ENCODE results near the gene ASB16. TPM values are rescaled to one million over a fixed set of nuclear protein-coding genes. Genes with fewer than 3 reads are reported as not detected.

The ASB16 gene
- not detected in 2 replicates for polyA plus RNA-seq (2012; rRNA removed)
- polyA plus RNA-seq (2012; cell fraction: cytosol; rRNA removed) = 0.01 and 0.03 TPM in 2 replicates
- 0.14 TPM in 2 replicates for polyA plus RNA-seq (2012; cell fraction: nucleus; rRNA removed)

- Histone ChIP-seq H3K9me3 (no peaks in the 10 kb centered on the region), H4K20me1 (ENCODE audit: insufficient read depth) (no peaks in the 10 kb centered on the region), H3K27ac (ENCODE audit: low read depth in 2 of 2, low read length in 1 of 2) (no peak within 1 kb of the TSS), H3K36me3 (replicated peaks in 1 of 2; ENCODE audit: control insufficient read depth in 1 of 2, insufficient read depth in 2 of 2, low read length in 1 of 2) (no peaks in the 10 kb centered on the region), H3K79me2 (ENCODE audit: insufficient read depth) (no peaks in the 10 kb centered on the region), H3K4me3 (ENCODE audit: low read depth in 2 of 2, low read length in 1 of 2) (no peak within 1 kb of the TSS), H3K4me1 (ENCODE audit: control insufficient read depth in 1 of 2, insufficient read depth in 2 of 2, low read depth in 1 of 2, low read length in 1 of 2) (peaks cover 7 to 11% of the 10 kb centered on the region in 2 experiments; a peak in 1 of 4 replicates), H3K9ac (no peak within 1 kb of the TSS), H3K4me2 (peak within 1 kb of the TSS; percentile 7), H3K27me3 (ENCODE audit: insufficient read depth) (no peaks in the 10 kb centered on the region), H2AFZ (ENCODE audit: low read depth) (no peak within 1 kb of the TSS), H3F3A (replicated peaks; ENCODE audit: insufficient read depth) (peaks cover 6% of the 10 kb centered on the region), H3K9me2 (no peaks in the 10 kb centered on the region)
- ChIA-PET CTCF (interaction anchor here (0.7 to 1.4 kb wide), 8 partner anchors 14 to 1048 kb away, joined by 3 to 5 read pairs (median 3); partner anchors contain the start of gene TMUB2), POLR2A (interaction anchor here (1.4 kb wide), 1 partner anchor 16 kb away, joined by 4 read pairs; the partner anchor contains the start of gene TMUB2)
- no peak for TF ChIP-seq EZH2phosphoT487 (IDR thresholded peaks at IDR 0.05; ENCODE audit: borderline replicate concordance, low read depth)
- TF ChIP-seq RCOR1 (IDR thresholded peaks at IDR 0.05; ENCODE audit: low read length) = no peak
- no peak for TF ChIP-seq USF1 (IDR thresholded peaks at IDR 0.05; ENCODE audit: borderline replicate concordance, low read depth)
- TF ChIP-seq FOSL2 (IDR thresholded peaks at IDR 0.05; ENCODE audit: borderline replicate concordance, low read depth) = no peak
- TF ChIP-seq TCF12 (IDR thresholded peaks at IDR 0.05) = no peak
- no peak for TF ChIP-seq JUND (IDR thresholded peaks at IDR 0.05)
- no peak for TF ChIP-seq NFIC (IDR thresholded peaks at IDR 0.05; ENCODE audit: borderline replicate concordance)
- no peak for TF ChIP-seq MXI1 (IDR thresholded peaks at IDR 0.05; ENCODE audit: low read depth, low read length)
- no peak for TF ChIP-seq PBX3 (IDR thresholded peaks at IDR 0.05)
- TF ChIP-seq TEAD4 (IDR thresholded peaks at IDR 0.05; ENCODE audit: borderline replicate concordance, insufficient read depth) = no peak
- TF ChIP-seq RFX5 (IDR thresholded peaks at IDR 0.05; ENCODE audit: low read length) = no peak
- TF ChIP-seq SMC3 (IDR thresholded peaks at IDR 0.05; ENCODE audit: low read depth, low read length) = no peak
- TF ChIP-seq, protein P1, sequence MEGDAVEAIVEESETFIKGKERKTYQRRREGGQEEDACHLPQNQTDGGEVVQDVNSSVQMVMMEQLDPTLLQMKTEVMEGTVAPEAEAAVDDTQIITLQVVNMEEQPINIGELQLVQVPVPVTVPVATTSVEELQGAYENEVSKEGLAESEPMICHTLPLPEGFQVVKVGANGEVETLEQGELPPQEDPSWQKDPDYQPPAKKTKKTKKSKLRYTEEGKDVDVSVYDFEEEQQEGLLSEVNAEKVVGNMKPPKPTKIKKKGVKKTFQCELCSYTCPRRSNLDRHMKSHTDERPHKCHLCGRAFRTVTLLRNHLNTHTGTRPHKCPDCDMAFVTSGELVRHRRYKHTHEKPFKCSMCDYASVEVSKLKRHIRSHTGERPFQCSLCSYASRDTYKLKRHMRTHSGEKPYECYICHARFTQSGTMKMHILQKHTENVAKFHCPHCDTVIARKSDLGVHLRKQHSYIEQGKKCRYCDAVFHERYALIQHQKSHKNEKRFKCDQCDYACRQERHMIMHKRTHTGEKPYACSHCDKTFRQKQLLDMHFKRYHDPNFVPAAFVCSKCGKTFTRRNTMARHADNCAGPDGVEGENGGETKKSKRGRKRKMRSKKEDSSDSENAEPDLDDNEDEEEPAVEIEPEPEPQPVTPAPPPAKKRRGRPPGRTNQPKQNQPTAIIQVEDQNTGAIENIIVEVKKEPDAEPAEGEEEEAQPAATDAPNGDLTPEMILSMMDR (IDR thresholded peaks at IDR 0.05) = no peak
- no peak for TF ChIP-seq EP300 (IDR thresholded peaks at IDR 0.05; ENCODE audit: borderline replicate concordance in 1 of 2, low read depth in 1 of 2, low read length in 1 of 2)
- no peak for TF ChIP-seq GATA2 (CRISPR knock-in tag; IDR thresholded peaks at IDR 0.05)
- TF ChIP-seq USF2 (IDR thresholded peaks at IDR 0.05; ENCODE audit: borderline replicate concordance, low read depth, low read length) = no peak
- TF ChIP-seq POLR2AphosphoS5 (IDR thresholded peaks at IDR 0.05; ENCODE audit: low read depth, low read length) = no peak
- no peak for TF ChIP-seq FOXM1 (IDR thresholded peaks at IDR 0.05; ENCODE audit: low read depth)
- no peak for TF ChIP-seq IRF3 (IDR thresholded peaks at IDR 0.05; ENCODE audit: low read depth, low read length)
- peak; percentile 48 for DNase-seq
- WGBS (ENCODE audit: low lambda C conversion rate) = 82% methylated on average over 16 of the region's 21 CpGs
Measured at GRCh38 chr17:44170499-44171201, at the start of gene ASB16. Gene ASB16 (plus strand): TSS chr17:44170704. CDS start chr17:44170790, 86 bp downstream.

Measured in SK-N-SH (cell line).